Body of pancreas (tissue), 4 donors: ENCODE results near the gene TINAGL1. TPM values are rescaled to one million over a fixed set of nuclear protein-coding genes. Genes with fewer than 3 reads are reported as not detected.

Experiments
- ATAC-seq: fragments of 150-250 bp; one replicate; pipeline ENCODE4 v1.9.1; 2016
- DNase-seq, 4 donors: peaks; one replicate each; pipeline ENCODE4 v3.0.0-alpha.2; 2019
- H3K27ac ChIP-seq, 4 donors: fragments of 200-600 bp; sonication (generic); 1 replicate in 3 of 4; 2 replicates in 1 of 4; pipeline versions ENCODE4 v1.5.1 to v1.6.1; 2016 to 2019; ENCODE audit warnings: mild to moderate bottlenecking in 1 of 4, mixed read lengths in 1 of 4, moderate library complexity in 1 of 4
- H3K27me3 ChIP-seq, 2 donors: fragments of 200-600 bp; sonication (generic); one replicate each; pipeline ENCODE4 v1.6.0; 2016; ENCODE audit warnings: mild to moderate bottlenecking in 1 of 2
- H3K36me3 ChIP-seq, 2 donors: fragments of 200-600 bp; sonication (generic); replicated peaks in 1 of 2; 2 replicates each; pipeline ENCODE4 v1.5.1; 2016; ENCODE audit warnings: low read depth in 2 of 2; ENCODE audit not compliant: insufficient read depth in 1 of 2
- H3K4me1 ChIP-seq: fragments of 200-600 bp; sonication (generic); one replicate; pipeline ENCODE4 v1.6.0; 2016
- H3K4me3 ChIP-seq, 2 donors: fragments of 200-600 bp; sonication (generic); 1 replicate in 1 of 2; 2 replicates in 1 of 2; pipeline ENCODE4 v1.5.1; 2016 to 2019
- H3K9me3 ChIP-seq, 3 donors: fragments of 200-600 bp; sonication (generic); 1 replicate in 2 of 3; 2 replicates in 1 of 3; pipeline ENCODE4 v1.5.1; 2016
- POLR2A ChIP-seq, 3 donors: fragments of 450-650 bp; IDR thresholded peaks; one replicate each; pipeline ENCODE4 v1.6.1; 2016; ENCODE audit warnings: antibody characterized with exemption in 3 of 3, mild to moderate bottlenecking in 2 of 3
- WGBS, 2 donors: methylation state at CpG; one replicate each; pipeline ENCODE4 v1.1.5; 2017; 5-methylcytosine and 5-hydroxymethylcytosine counted together
- intact Hi-C: fragments of 100-400 bp; cut with DNase I; formaldehyde crosslinking; loops from one replicate; pipeline ENCODE4 v1.15.1; 2023
- total RNA-seq, 2 donors: library from RNA; depleted of rRNA; stranded (reverse); fragments of >200 nt; gene quantifications; one replicate each; pipeline ENCODE4 v1.1.0, GENCODE V29; 2016
- TF ChIP-seq, protein P1 (sequence below), 7 experiments: fragments of 450-650 bp in 4 of 7; fragments of 200-600 bp in 3 of 7; sonication (generic) in 3 of 7; IDR thresholded peaks; one replicate each; pipeline ENCODE4 v1.5.1; 2016 to 2019; ENCODE audit warnings: antibody characterized with exemption in 7 of 7

The TINAGL1 gene, protein sequence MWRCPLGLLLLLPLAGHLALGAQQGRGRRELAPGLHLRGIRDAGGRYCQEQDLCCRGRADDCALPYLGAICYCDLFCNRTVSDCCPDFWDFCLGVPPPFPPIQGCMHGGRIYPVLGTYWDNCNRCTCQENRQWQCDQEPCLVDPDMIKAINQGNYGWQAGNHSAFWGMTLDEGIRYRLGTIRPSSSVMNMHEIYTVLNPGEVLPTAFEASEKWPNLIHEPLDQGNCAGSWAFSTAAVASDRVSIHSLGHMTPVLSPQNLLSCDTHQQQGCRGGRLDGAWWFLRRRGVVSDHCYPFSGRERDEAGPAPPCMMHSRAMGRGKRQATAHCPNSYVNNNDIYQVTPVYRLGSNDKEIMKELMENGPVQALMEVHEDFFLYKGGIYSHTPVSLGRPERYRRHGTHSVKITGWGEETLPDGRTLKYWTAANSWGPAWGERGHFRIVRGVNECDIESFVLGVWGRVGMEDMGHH
- 100 to 1,000 TPM in 1 of 2 donors, 10 to 100 TPM in 1; 47.2 to 148 TPM for total RNA-seq

DNA sequence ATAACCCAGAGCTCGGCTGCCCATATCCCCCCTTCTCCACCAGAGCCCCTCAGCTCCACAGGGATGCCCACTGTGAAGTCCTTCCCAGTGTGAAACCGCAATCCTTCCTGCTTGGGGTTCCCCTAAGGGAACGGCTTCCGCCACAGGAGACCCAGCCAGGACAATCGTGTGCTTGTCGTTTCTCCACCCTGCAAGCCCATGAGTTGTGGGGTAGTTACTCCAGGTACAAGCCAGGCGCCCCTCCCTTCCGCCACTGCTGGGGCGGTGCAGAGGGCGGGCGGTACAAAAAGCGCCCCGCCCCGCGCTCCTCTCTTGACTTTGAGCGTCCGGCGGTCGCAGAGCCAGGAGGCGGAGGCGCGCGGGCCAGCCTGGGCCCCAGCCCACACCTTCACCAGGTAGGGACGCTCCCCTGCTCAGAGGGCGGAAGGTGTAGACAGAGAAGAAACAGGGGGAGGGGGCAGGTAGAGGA, at the start of gene TINAGL1:
Gene TINAGL1, plus strand, starts transcription at position 315 of the 469 bp plus-strand sequence. CDS start 634 bp downstream, outside the sequence.
- Histone ChIP-seq H3K27ac (peak within 1 kb of the TSS; percentile 88 to 94 (median 94)), H3K36me3 (no peaks in the 10 kb centered on the region), H3K4me1 (peaks cover 55% of the 10 kb centered on the region), H3K4me3 (peak within 1 kb of the TSS in 1 of 2 donors; percentile 11), H3K9me3 (no peaks in the 10 kb centered on the region), H3K27me3 (no peaks in the 10 kb centered on the region)
- DNase-seq (peak; percentile 68 to 79 (median 78)), ATAC-seq (peak; percentile 71)
- 17 to 33% methylated on average over 18 to 24 of the region's 25 CpGs for WGBS, 2 donors
- TF ChIP-seq POLR2A (IDR thresholded peaks at IDR 0.05): peak; percentile 82 to 92 (median 89)
- TF ChIP-seq, protein P1, sequence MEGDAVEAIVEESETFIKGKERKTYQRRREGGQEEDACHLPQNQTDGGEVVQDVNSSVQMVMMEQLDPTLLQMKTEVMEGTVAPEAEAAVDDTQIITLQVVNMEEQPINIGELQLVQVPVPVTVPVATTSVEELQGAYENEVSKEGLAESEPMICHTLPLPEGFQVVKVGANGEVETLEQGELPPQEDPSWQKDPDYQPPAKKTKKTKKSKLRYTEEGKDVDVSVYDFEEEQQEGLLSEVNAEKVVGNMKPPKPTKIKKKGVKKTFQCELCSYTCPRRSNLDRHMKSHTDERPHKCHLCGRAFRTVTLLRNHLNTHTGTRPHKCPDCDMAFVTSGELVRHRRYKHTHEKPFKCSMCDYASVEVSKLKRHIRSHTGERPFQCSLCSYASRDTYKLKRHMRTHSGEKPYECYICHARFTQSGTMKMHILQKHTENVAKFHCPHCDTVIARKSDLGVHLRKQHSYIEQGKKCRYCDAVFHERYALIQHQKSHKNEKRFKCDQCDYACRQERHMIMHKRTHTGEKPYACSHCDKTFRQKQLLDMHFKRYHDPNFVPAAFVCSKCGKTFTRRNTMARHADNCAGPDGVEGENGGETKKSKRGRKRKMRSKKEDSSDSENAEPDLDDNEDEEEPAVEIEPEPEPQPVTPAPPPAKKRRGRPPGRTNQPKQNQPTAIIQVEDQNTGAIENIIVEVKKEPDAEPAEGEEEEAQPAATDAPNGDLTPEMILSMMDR (IDR thresholded peaks at IDR 0.05): peak in 1 of 7 experiments; percentile 1
- intact Hi-C loops: no loop called here

DNA sequence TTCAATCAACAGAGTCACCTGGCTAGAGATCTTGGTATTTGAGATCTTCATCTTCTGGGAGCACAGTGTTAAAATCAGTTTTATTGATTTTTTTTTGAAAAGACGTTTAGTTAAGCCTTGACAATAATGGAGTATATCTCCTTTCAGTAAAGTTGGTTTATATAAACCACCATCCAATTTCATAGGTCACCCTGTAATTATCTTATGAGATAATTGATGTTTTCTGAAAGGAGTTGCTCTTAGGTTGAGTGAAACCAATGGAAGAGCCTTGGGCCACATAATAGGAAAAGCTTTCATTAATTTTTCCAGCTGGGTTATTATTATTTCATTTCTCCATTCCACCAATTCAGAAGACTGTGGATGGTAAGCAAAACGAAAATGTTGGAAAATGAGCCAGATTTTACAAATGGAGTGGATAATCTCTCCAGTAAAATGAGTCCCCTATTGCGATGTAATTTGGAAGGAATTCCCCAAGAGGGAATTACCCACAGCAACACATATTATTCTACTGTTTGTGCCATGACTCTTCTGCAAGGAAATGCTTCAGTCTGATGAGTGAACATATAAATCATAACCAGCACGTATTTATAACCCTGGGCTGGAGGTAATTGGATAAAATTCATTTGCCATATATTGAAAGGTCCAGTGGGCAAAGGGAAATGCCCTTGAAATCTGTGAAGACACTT, 46.2 kb upstream of the TINAGL1 start:
- DNase-seq (no peak), ATAC-seq (no peak)
- Histone ChIP-seq H3K9me3 (no peaks in the 10 kb centered on the region), H3K4me1 (no peaks in the 10 kb centered on the region), H3K4me3 (no peak overlapping the region), H3K27me3 (no peaks in the 10 kb centered on the region), H3K36me3 (no peaks in the 10 kb centered on the region), H3K27ac (no peak overlapping the region)
- WGBS, 2 donors: 32 to 40% methylated on average over 4 of the region's 4 CpGs
- intact Hi-C loops: no loop called here
- TF ChIP-seq POLR2A (IDR thresholded peaks at IDR 0.05): no peak
- TF ChIP-seq, protein P1 (IDR thresholded peaks at IDR 0.05): no peak

DNA sequence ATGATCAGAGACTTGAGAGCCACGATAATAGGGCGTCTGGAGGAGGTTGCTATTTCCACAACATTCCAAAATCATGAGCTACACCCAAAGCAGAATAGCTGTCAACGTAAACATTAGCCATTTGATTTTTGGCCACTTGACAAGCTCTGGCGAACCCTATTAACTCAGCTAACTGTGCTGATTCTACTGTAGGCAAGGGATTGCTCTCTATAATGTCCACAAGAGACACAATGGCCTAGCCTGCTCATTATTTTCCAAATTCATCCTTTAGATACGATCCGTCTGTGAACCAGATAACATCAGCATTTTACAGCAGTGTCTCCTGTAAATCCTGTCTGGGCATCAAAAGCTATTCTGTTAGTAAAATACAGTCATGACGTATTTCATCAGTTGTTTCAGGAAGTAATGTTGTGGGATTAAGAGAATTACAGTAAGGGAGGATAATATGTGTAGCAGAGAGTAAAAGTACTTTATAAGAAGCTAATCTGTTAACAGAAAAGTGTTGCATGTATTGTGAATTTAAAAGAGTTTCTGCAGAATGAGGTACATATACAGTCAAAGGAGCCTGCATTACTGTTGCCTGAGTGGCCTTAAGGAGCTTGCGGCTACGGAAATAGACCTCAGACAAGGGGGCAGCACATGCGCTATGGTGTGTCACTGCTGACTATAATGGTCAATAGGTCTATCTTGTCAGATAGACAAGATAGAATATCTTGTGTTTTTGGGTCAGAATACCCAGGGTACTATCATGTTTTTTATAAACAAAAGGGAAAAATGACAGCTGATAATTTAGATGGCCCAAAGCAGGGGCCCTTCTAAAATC, 44.9 kb upstream of the TINAGL1 start:
- TF ChIP-seq, protein P1 (IDR thresholded peaks at IDR 0.05): no peak
- no peak for TF ChIP-seq POLR2A (IDR thresholded peaks at IDR 0.05)
- no peak for DNase-seq
- intact Hi-C loops: no loop called here
- Histone ChIP-seq H3K27ac (no peak overlapping the region), H3K9me3 (no peaks in the 10 kb centered on the region), H3K4me1 (no peaks in the 10 kb centered on the region), H3K4me3 (no peak overlapping the region), H3K27me3 (no peaks in the 10 kb centered on the region), H3K36me3 (no peaks in the 10 kb centered on the region)
- 74 to 83% methylated on average over 10 of the region's 10 CpGs for WGBS, 2 donors
- ATAC-seq: no peak

DNA sequence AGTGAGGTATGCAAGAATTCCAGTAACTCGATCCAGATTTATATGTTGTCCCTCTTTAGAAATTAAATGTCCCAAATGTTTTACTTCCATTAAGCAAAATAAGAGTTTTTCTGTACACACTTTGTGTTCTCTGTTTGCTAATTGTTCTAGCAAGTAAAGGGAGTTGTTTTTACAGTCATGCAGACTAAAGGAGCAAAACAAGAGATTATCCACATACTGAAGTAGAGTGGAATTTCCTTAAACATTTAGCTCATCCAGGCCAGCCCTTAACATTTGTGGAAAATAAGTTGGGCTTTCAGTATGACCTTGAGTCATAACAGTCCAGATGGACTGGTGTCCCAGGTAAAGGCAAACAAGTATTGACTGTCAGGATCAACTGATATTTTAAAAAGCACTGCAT, 44.1 kb upstream of the TINAGL1 start:
- Histone ChIP-seq H3K9me3 (no peaks in the 10 kb centered on the region), H3K27ac (no peak overlapping the region), H3K4me1 (no peaks in the 10 kb centered on the region), H3K27me3 (no peaks in the 10 kb centered on the region), H3K36me3 (no peaks in the 10 kb centered on the region), H3K4me3 (no peak overlapping the region)
- intact Hi-C loops: no loop called here
- TF ChIP-seq POLR2A (IDR thresholded peaks at IDR 0.05): no peak
- TF ChIP-seq, protein P1 (IDR thresholded peaks at IDR 0.05): no peak
- DNase-seq (no peak), ATAC-seq (no peak)
- 71% methylated on average over 1 of the region's 1 CpG for whole genome bisulfite sequencing, 2 donors
